Trophoblast cell (in vitro differentiated cells and primary cell): ENCODE measurements around the gene NUDT2.

Source experiments
- DNase-seq, 2 donors: peaks; one replicate each; pipeline ENCODE4 v3.0.0-alpha.2; 2016
- H2AFZ ChIP-seq: 2 replicates; pipeline ENCODE4 v1.6.1; 2013; ENCODE audit warnings: low read length, moderate library complexity, mild to moderate bottlenecking; ENCODE audit not compliant: insufficient read depth, poor library complexity
- H2AK5ac ChIP-seq: 2 replicates; pipeline ENCODE4 v1.6.1; 2013; ENCODE audit warnings: mild to moderate bottlenecking, low read length
- H2BK120ac ChIP-seq: 2 replicates; pipeline ENCODE4 v1.6.1; 2013; ENCODE audit warnings: low read length, mild to moderate bottlenecking, moderate library complexity; ENCODE audit not compliant: insufficient read depth, poor library complexity
- H2BK12ac ChIP-seq: 2 replicates; pipeline ENCODE4 v1.6.1; 2013; ENCODE audit warnings: mild to moderate bottlenecking, low read length, moderate library complexity
- H2BK5ac ChIP-seq: 2 replicates; pipeline ENCODE4 v1.6.1; 2013; ENCODE audit warnings: low read length, low read depth, moderate library complexity, mild to moderate bottlenecking; ENCODE audit not compliant: poor library complexity
- H3K14ac ChIP-seq: 2 replicates; pipeline ENCODE4 v1.6.1; 2013; ENCODE audit warnings: mild to moderate bottlenecking, low read length
- H3K18ac ChIP-seq: 2 replicates; pipeline ENCODE4 v1.6.1; 2013; ENCODE audit warnings: mild to moderate bottlenecking, low read length
- H3K23ac ChIP-seq: 2 replicates; pipeline ENCODE4 v1.6.1; 2013; ENCODE audit warnings: low read length
- H3K27ac ChIP-seq: 2 replicates; pipeline ENCODE4 v1.5.1; 2013; ENCODE audit warnings: low read depth, mild to moderate bottlenecking, inconsistent platforms, low read length, moderate library complexity
- H3K27me3 ChIP-seq: 2 replicates; pipeline ENCODE4 v1.6.1; 2013; ENCODE audit warnings: inconsistent platforms, mild to moderate bottlenecking, low read length, moderate library complexity; ENCODE audit not compliant: insufficient read depth
- H3K36me3 ChIP-seq, 2 experiments: 1 replicate in 1 of 2; 2 replicates in 1 of 2; pipeline ENCODE4 v1.6.1; 2013; ENCODE audit warnings: low read length in 2 of 2, mild to moderate bottlenecking in 2 of 2, moderate library complexity in 1 of 2; ENCODE audit not compliant: insufficient read depth in 2 of 2, control insufficient read depth in 1 of 2
- H3K4ac ChIP-seq: 2 replicates; pipeline ENCODE4 v1.6.1; 2013; ENCODE audit warnings: low read depth, mild to moderate bottlenecking, low read length, moderate library complexity
- H3K4me1 ChIP-seq, 2 experiments: 1 replicate in 1 of 2; 2 replicates in 1 of 2; pipeline ENCODE4 v1.6.1; 2013; ENCODE audit warnings: low read length in 2 of 2, mild to moderate bottlenecking in 2 of 2, moderate library complexity in 1 of 2; ENCODE audit not compliant: insufficient read depth in 2 of 2, control insufficient read depth in 1 of 2
- H3K4me2 ChIP-seq: 2 replicates; pipeline ENCODE4 v1.6.1; 2013; ENCODE audit warnings: inconsistent platforms, mild to moderate bottlenecking, low read length, moderate library complexity
- H3K4me3 ChIP-seq: 2 replicates; pipeline ENCODE4 v1.5.1; 2013; ENCODE audit warnings: mild to moderate bottlenecking, low read depth, low read length, inconsistent platforms
- H3K79me1 ChIP-seq: one replicate; pipeline ENCODE4 v1.6.1; 2013; ENCODE audit warnings: low read length
- H3K79me2 ChIP-seq: 2 replicates; pipeline ENCODE4 v1.6.1; 2013; ENCODE audit warnings: low read length, mild to moderate bottlenecking; ENCODE audit not compliant: control insufficient read depth, insufficient read depth, poor library complexity
- H3K9ac ChIP-seq: 2 replicates; pipeline ENCODE4 v1.6.1; 2013; ENCODE audit warnings: mild to moderate bottlenecking, low read length
- H3K9me3 ChIP-seq: 2 replicates; pipeline ENCODE4 v1.6.1; 2013; ENCODE audit warnings: low read depth, mild to moderate bottlenecking, control low read depth, inconsistent platforms, low read length; ENCODE audit not compliant: insufficient read depth
- H4K12ac ChIP-seq: 2 replicates; pipeline ENCODE4 v1.6.1; 2013; ENCODE audit warnings: low read depth, mild to moderate bottlenecking, low read length, moderate library complexity
- H4K8ac ChIP-seq: 2 replicates; pipeline ENCODE4 v1.6.1; 2013; ENCODE audit warnings: low read depth, mild to moderate bottlenecking, low read length, moderate library complexity
- H4K91ac ChIP-seq: one replicate; pipeline ENCODE4 v1.6.1; 2013; ENCODE audit warnings: low read depth, mild to moderate bottlenecking, low read length, moderate library complexity
- WGBS: extraction: QIAGEN DNeasy Blood & Tissue Kit; methylation state at CpG from one replicate; pipeline ENCODE4 v1.1.7; 2013; ENCODE audit warnings: missing lambda C conversion rate; ENCODE audit not compliant: insufficient read length, insufficient coverage; ENCODE audit errors: extremely low coverage; 5-methylcytosine and 5-hydroxymethylcytosine counted together

The NUDT2 gene

DNA sequence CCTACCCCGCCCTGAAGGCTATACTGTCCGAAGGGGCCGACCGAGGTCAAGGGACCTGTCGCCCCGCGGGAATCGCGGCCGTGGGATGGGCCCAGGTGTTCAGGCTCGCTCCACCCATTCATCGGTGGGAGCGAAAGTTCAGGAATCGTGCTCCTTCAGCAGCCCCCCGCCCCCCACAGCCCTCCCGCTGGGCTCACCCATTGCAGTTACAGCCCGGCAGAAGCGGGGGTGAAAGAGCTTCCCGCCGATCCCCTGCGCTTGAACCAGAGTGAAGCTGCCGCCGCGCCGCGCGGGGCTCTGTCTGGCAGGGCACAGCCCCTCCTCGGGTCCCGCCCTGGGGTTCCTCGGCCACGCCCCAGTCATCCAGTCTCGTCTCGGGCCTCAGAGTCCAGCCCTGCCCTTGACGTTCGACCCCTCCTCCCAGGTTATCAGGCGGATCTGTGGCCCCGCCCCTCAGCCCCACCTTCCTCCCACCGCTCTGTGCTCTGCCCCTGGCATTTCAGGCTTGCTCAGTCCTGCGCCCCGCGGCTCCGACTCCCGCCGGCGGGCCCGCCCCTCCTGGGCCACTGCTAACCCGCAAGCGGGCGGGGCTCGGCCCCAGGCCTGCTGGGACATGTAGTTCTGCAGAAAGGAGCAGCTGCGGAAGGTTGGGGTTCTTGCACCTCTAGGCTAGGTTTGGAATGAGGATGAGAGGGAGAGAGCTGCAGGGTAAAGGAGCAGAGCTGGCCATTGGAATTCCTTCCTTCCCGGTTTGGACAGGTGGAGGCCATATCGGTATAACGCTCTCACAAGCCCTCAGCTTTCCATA is 47.4 kb downstream of the NUDT2 start, which contains the start of gene MYORG:
Gene MYORG, minus strand, starts transcription at position 303 of the 808 bp plus-strand sequence. CDS start 3,955 bp downstream, outside the sequence.
- H2AK5ac ChIP-seq, result no peak within 1 kb of the TSS
- peaks cover 12% of the 10 kb centered on the region for H3K27me3 ChIP-seq
- H3K4me3 ChIP-seq, result peak within 1 kb of the TSS; percentile 83
- H3K4ac ChIP-seq, result peak within 1 kb of the TSS; percentile 13
- H3K9ac ChIP-seq, result peak within 1 kb of the TSS; percentile 45
- peak within 1 kb of the TSS; percentile 82 for H3K4me2 ChIP-seq
- H3K27ac ChIP-seq, result peak within 1 kb of the TSS; percentile 84
- no peak within 1 kb of the TSS for H3K23ac ChIP-seq
- peaks cover 3% of the 10 kb centered on the region for H3K79me2 ChIP-seq
- peak within 1 kb of the TSS; percentile 44 for H2BK12ac ChIP-seq
- H4K12ac ChIP-seq, result no peak within 1 kb of the TSS
- H3K79me1 ChIP-seq, result peaks cover 20% of the 10 kb centered on the region
- peak within 1 kb of the TSS; percentile 19 for H2BK5ac ChIP-seq
- H3K14ac ChIP-seq, result peak within 1 kb of the TSS; percentile 48
- H3K18ac ChIP-seq, result peak within 1 kb of the TSS; percentile 26
- H4K8ac ChIP-seq, result peak within 1 kb of the TSS; percentile 49
- no CpG with 5 or more reads among the region's 54 CpGs for WGBS
- DNase-seq, result peak; percentile 95 to 97
- H2AFZ ChIP-seq, result peak within 1 kb of the TSS; percentile 83
- peaks cover 46 to 55% of the 10 kb centered on the region in 2 experiments for H3K4me1 ChIP-seq
- peaks cover 12% of the 10 kb centered on the region for H3K9me3 ChIP-seq
- peak within 1 kb of the TSS; percentile 57 for H2BK120ac ChIP-seq
- H3K36me3 ChIP-seq, result peaks cover 6 to 7% of the 10 kb centered on the region in 2 experiments
- H4K91ac ChIP-seq, result peak within 1 kb of the TSS; percentile 73

GRCh38 chr9:34377404-34377746 is 48.0 kb downstream of the NUDT2 start:
- Histone ChIP-seq H2AK5ac (no peak overlapping the region), H3K4me3 (peak overlapping the region; percentile 33), H3K18ac (peak overlapping the region; percentile 26), H3K79me2 (peaks cover 3% of the 10 kb centered on the region), H2BK120ac (no peak overlapping the region), H3K14ac (no peak overlapping the region), H2BK5ac (peak overlapping the region; percentile 19), H3K27me3 (peaks cover 14% of the 10 kb centered on the region), H3K9me3 (peaks cover 6% of the 10 kb centered on the region), H3K4me1 (peaks cover 40 to 50% of the 10 kb centered on the region in 2 experiments), H3K79me1 (peaks cover 16% of the 10 kb centered on the region), H3K23ac (no peak overlapping the region), H2AFZ (peak overlapping the region; percentile 83), H4K8ac (no peak overlapping the region), H4K12ac (no peak overlapping the region), H2BK12ac (peak overlapping the region; percentile 44), H4K91ac (no peak overlapping the region), H3K4me2 (peak overlapping the region; percentile 82), H3K9ac (no peak overlapping the region), H3K27ac (peak overlapping the region; percentile 5), H3K36me3 (peaks cover under 1 to 1% of the 10 kb centered on the region in 2 experiments), H3K4ac (no peak overlapping the region)
- DNase-seq, result peak in 1 of 2 donors; percentile 18
- no CpG with 5 or more reads among the region's 21 CpGs for WGBS

DNA sequence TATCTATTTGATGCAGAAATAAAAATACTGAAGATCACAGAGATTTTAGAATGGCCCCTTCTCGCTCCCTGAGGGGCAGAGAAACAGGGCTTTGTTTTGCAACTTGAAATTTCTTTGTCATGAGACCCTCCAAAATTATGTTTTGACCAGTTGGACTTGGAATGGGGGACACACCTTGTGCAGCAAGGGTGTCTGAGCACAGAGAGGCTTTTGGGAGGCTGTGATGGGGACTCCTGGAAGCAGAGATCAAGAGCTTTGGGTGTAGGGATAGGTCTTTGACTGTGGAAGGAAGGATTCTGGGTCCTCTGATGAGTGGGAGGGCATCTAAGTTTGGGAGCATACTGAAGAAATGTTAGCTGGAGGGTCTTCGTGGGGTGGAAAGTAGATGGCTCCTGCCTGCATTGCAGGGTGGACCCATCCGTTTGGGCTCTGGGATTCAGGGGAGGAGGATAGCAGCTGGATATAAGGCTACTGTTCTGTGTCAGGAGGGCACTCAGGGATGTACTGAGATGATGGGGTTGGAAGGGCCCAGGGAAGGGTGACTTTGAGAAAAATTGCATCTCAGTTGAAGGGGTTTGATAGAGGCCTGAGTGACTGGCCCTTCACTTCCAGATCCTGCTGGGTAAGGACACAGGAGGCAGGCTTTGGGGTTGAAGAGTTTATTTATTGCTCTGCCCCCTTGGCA is 49.1 kb downstream of the NUDT2 start:
- Histone ChIP-seq H3K4ac (no peak overlapping the region), H2BK12ac (no peak overlapping the region), H3K27ac (no peak overlapping the region), H4K91ac (peak overlapping the region; percentile 21), H3K27me3 (peaks cover 17% of the 10 kb centered on the region), H3K4me2 (no peak overlapping the region), H2BK5ac (no peak overlapping the region), H3K36me3 (no peaks in the 10 kb centered on the region), H3K23ac (no peak overlapping the region), H2AFZ (no peak overlapping the region), H4K12ac (no peak overlapping the region), H3K9ac (no peak overlapping the region), H3K14ac (no peak overlapping the region), H3K9me3 (peaks cover 3% of the 10 kb centered on the region), H3K4me1 (peaks cover 32 to 40% of the 10 kb centered on the region in 2 experiments), H3K79me1 (peaks cover 11% of the 10 kb centered on the region), H3K79me2 (peaks cover 3% of the 10 kb centered on the region), H2AK5ac (no peak overlapping the region), H4K8ac (no peak overlapping the region), H2BK120ac (no peak overlapping the region), H3K18ac (no peak overlapping the region), H3K4me3 (no peak overlapping the region)
- DNase-seq, result no peak
- WGBS, result no CpG with 5 or more reads among the region's 3 CpGs

GRCh38 chr9:34379334-34380033 is 50.1 kb downstream of the NUDT2 start:
- H3K4me3 ChIP-seq, result peak overlapping the region; percentile 69
- no peak overlapping the region for H2BK12ac ChIP-seq
- no peak overlapping the region for H4K91ac ChIP-seq
- H4K8ac ChIP-seq, result peak overlapping the region; percentile 0
- H3K27me3 ChIP-seq, result peaks cover 17% of the 10 kb centered on the region
- peak overlapping the region; percentile 46 for H2AFZ ChIP-seq
- no peaks in the 10 kb centered on the region for H3K36me3 ChIP-seq
- peak; percentile 88 to 94 for DNase-seq
- no peak overlapping the region for H4K12ac ChIP-seq
- H3K18ac ChIP-seq, result no peak overlapping the region
- H3K9me3 ChIP-seq, result peaks cover 5% of the 10 kb centered on the region
- peak overlapping the region; percentile 78 for H3K4me2 ChIP-seq
- WGBS, result no CpG with 5 or more reads among the region's 35 CpGs
- H3K4me1 ChIP-seq, result peaks cover 23 to 31% of the 10 kb centered on the region in 2 experiments
- H3K27ac ChIP-seq, result no peak overlapping the region
- H3K79me1 ChIP-seq, result peaks cover 7% of the 10 kb centered on the region
- peaks cover 3% of the 10 kb centered on the region for H3K79me2 ChIP-seq
- H2BK120ac ChIP-seq, result no peak overlapping the region
- no peak overlapping the region for H3K9ac ChIP-seq
- H3K4ac ChIP-seq, result no peak overlapping the region
- H2AK5ac ChIP-seq, result no peak overlapping the region
- H3K14ac ChIP-seq, result no peak overlapping the region
- H3K23ac ChIP-seq, result no peak overlapping the region
- H2BK5ac ChIP-seq, result no peak overlapping the region
